Brain microvascular endothelial cell (primary cell): ENCODE data around the gene TOM1L2.

Experiments
- DNase-seq: peaks from one replicate; pipeline ENCODE4 v3.0.0-alpha.2; 2020
- H3K27ac ChIP-seq: fragments of 250-450 bp; sonication (Bioruptor Pico); 2 replicates; pipeline ENCODE4 v1.5.1; 2020; ENCODE audit warnings: mild to moderate bottlenecking, moderate library complexity
- H3K27me3 ChIP-seq: fragments of 250-450 bp; sonication (Bioruptor Pico); replicated peaks from 2 replicates; pipeline ENCODE4 v1.5.1; 2020; ENCODE audit warnings: mild to moderate bottlenecking
- H3K36me3 ChIP-seq: fragments of 250-450 bp; sonication (Bioruptor Pico); replicated peaks from 2 replicates; pipeline ENCODE4 v1.5.1; 2020; ENCODE audit warnings: mild to moderate bottlenecking
- H3K4me3 ChIP-seq: 2 replicates; pipeline ENCODE4 v1.5.1; 2011; ENCODE audit warnings: low read depth, mild to moderate bottlenecking, control low read depth, low read length, moderate library complexity
- CTCF ChIP-seq: IDR thresholded peaks from 2 replicates; pipeline ENCODE4 v1.5.1; 2011; ENCODE audit warnings: low read depth, mild to moderate bottlenecking, moderate library complexity, low read length, control low read depth, inconsistent platforms; ENCODE audit errors: missing control alignments
- in situ Hi-C: cut with HindIII; loops from 2 replicates; pipeline ENCODE4 v1.10.0; 2017; ENCODE audit warnings: low sequenced_read_pairs, low pct_ligation_motif_present

The TOM1L2 gene

GRCh38 chr17:17951524-17951923, 20.7 kb downstream of the TOM1L2 start:
- H3K36me3 ChIP-seq = no peaks in the 10 kb centered on the region
- in situ Hi-C loops = no loop called here

GRCh38 chr17:17950806-17951205, 21.4 kb downstream of the TOM1L2 start:
- peak; percentile 59 for TF ChIP-seq CTCF
- in situ Hi-C loops = no loop called here
- H3K27ac ChIP-seq = no peak overlapping the region

More at GRCh38 chr17:17951524-17951923, 20.7 kb downstream of the TOM1L2 start:
- Histone ChIP-seq H3K4me3 (no peak overlapping the region), H3K27me3 (no peaks in the 10 kb centered on the region), H3K27ac (no peak overlapping the region)
- DNase-seq = no peak
- no peak for TF ChIP-seq CTCF

GRCh38 chr17:17950347-17950746, 21.9 kb downstream of the TOM1L2 start:
- no peak for DNase-seq
- Histone ChIP-seq H3K27me3 (no peaks in the 10 kb centered on the region), H3K36me3 (no peaks in the 10 kb centered on the region), H3K27ac (no peak overlapping the region), H3K4me3 (no peak overlapping the region)
- in situ Hi-C loops = no loop called here
- no peak for TF ChIP-seq CTCF

More at GRCh38 chr17:17950806-17951205, 21.4 kb downstream of the TOM1L2 start:
- Histone ChIP-seq H3K4me3 (no peak overlapping the region), H3K27me3 (no peaks in the 10 kb centered on the region), H3K36me3 (no peaks in the 10 kb centered on the region)
- DNase-seq = no peak

- H3K36me3 ChIP-seq = no peaks in the 10 kb centered on the region
- H3K27me3 ChIP-seq = no peaks in the 10 kb centered on the region
- H3K27ac ChIP-seq = no peak overlapping the region
- no peak for TF ChIP-seq CTCF
- no peak overlapping the region for H3K4me3 ChIP-seq
- in situ Hi-C loops = no loop called here
- no peak for DNase-seq
Observed at GRCh38 chr17:17947966-17948365, 24.2 kb downstream of the TOM1L2 start.

- Histone ChIP-seq H3K27me3 (no peaks in the 10 kb centered on the region), H3K27ac (no peak overlapping the region), H3K36me3 (no peaks in the 10 kb centered on the region), H3K4me3 (no peak overlapping the region)
- no peak for DNase-seq
- no peak for TF ChIP-seq CTCF
- in situ Hi-C loops = no loop called here
Observed at GRCh38 chr17:17947309-17947708, 24.9 kb downstream of the TOM1L2 start.

GRCh38 chr17:17946093-17946492, 26.1 kb downstream of the TOM1L2 start:
- in situ Hi-C loops = no loop called here
- no peaks in the 10 kb centered on the region for H3K27me3 ChIP-seq
- no peak overlapping the region for H3K4me3 ChIP-seq
- TF ChIP-seq CTCF = no peak
- no peak for DNase-seq
- no peaks in the 10 kb centered on the region for H3K36me3 ChIP-seq
- no peak overlapping the region for H3K27ac ChIP-seq
